Hepatocyte (in vitro differentiated cells): Measurements from ENCODE around the gene TNS3. TPM values are rescaled to one million over a fixed set of nuclear protein-coding genes. Genes with fewer than 3 reads are reported as not detected.
A peak's percentile ranks its signal among the peaks of the same experiment; 100 is the strongest.

Experiments used
- DNase-seq: peaks from one replicate; pipeline ENCODE4 v3.0.0-alpha.2; 2016; ENCODE audit warnings: low spot score
- H2AFZ ChIP-seq: fragments of 200-600 bp; sonication (generic); 2 replicates; pipeline ENCODE4 v1.6.0; 2016; ENCODE audit warnings: antibody characterized with exemption, mild to moderate bottlenecking
- H3K27ac ChIP-seq: fragments of 200-600 bp; sonication (generic); 2 replicates; pipeline ENCODE4 v1.5.1; 2016; ENCODE audit warnings: mild to moderate bottlenecking
- H3K27me3 ChIP-seq: fragments of 200-600 bp; sonication (generic); 2 replicates; pipeline ENCODE4 v1.6.1; 2016
- H3K36me3 ChIP-seq: fragments of 200-600 bp; sonication (generic); replicated peaks from 2 replicates; pipeline ENCODE4 v1.5.1; 2016; ENCODE audit warnings: low read depth; ENCODE audit not compliant: insufficient read depth
- H3K4me1 ChIP-seq: fragments of 200-600 bp; sonication (generic); 2 replicates; pipeline ENCODE4 v1.5.1; 2016; ENCODE audit warnings: mild to moderate bottlenecking, moderate library complexity; ENCODE audit not compliant: insufficient read depth
- H3K4me2 ChIP-seq: fragments of 200-600 bp; sonication (generic); 2 replicates; pipeline ENCODE4 v1.6.0; 2016
- H3K4me3 ChIP-seq: fragments of 200-600 bp; sonication (generic); 2 replicates; pipeline ENCODE4 v1.5.1; 2016; ENCODE audit warnings: mild to moderate bottlenecking
- H3K79me2 ChIP-seq: fragments of 200-600 bp; sonication (generic); 2 replicates; pipeline ENCODE4 v1.6.0; 2017; ENCODE audit warnings: mild to moderate bottlenecking
- H3K9me2 ChIP-seq: fragments of 200-600 bp; sonication (generic); replicated peaks from 2 replicates; pipeline ENCODE4 v1.6.0; 2017; ENCODE audit warnings: mild to moderate bottlenecking; ENCODE audit not compliant: insufficient read depth
- H3K9me3 ChIP-seq: fragments of 200-600 bp; sonication (generic); 2 replicates; pipeline ENCODE4 v1.5.1; 2016; ENCODE audit warnings: low read depth, mild to moderate bottlenecking
- H4K20me1 ChIP-seq: fragments of 200-600 bp; sonication (generic); 2 replicates; pipeline ENCODE4 v1.6.0; 2016; ENCODE audit warnings: mild to moderate bottlenecking; ENCODE audit not compliant: insufficient read depth, poor library complexity, severe bottlenecking
- CTCF ChIP-seq: fragments of 200-600 bp; sonication (generic); IDR thresholded peaks from 2 replicates; pipeline ENCODE4 v1.5.1; 2016; ENCODE audit warnings: antibody characterized with exemption, mild to moderate bottlenecking; ENCODE audit not compliant: poor library complexity
- EZH2 ChIP-seq: fragments of 200-600 bp; sonication (generic); IDR thresholded peaks from 2 replicates; pipeline ENCODE4 v1.6.1; 2016; ENCODE audit warnings: antibody characterized with exemption, mild to moderate bottlenecking, borderline replicate concordance
- EZH2phosphoT487 ChIP-seq: fragments of 200-600 bp; sonication (generic); IDR thresholded peaks from one replicate; pipeline ENCODE4 v1.6.1; 2018; ENCODE audit warnings: antibody characterized with exemption, mild to moderate bottlenecking, low read depth, moderate library complexity; ENCODE audit not compliant: unreplicated experiment, severe bottlenecking
- WGBS: methylation state at CpG from one replicate; pipeline ENCODE4 v1.1.6; 2016; ENCODE audit warnings: low lambda C conversion rate; ENCODE audit errors: missing lambda C conversion rate; 5-methylcytosine and 5-hydroxymethylcytosine counted together
- polyA plus RNA-seq: library from polyadenylated mRNA; unstranded; fragments of >200 nt; fragmentation: Nextera tagmentation; extraction: Ambion mirVana; gene quantifications from 2 replicates; pipeline ENCODE4 v1.2.1, GENCODE V29; 2016
- total RNA-seq: library from RNA; depleted of rRNA; stranded (reverse); fragments of >200 nt; gene quantifications from 2 replicates; pipeline ENCODE4 v1.2.3, GENCODE V29; 2014

The TNS3 gene
- total and polyA plus RNA-seq, 2 experiments from 2014 or later: 30.0 to 73.3 TPM

- Histone ChIP-seq H3K4me1 (peaks cover 47% of the 10 kb centered on the region), H3K4me3 (no peak overlapping the region), H2AFZ (no peak overlapping the region), H3K27ac (peak overlapping the region; percentile 55), H3K9me3 (no peaks in the 10 kb centered on the region), H3K36me3 (no peaks in the 10 kb centered on the region), H4K20me1 (no peaks in the 10 kb centered on the region), H3K4me2 (no peak overlapping the region), H3K79me2 (peaks cover 26% of the 10 kb centered on the region), H3K27me3 (no peaks in the 10 kb centered on the region), H3K9me2 (no peaks in the 10 kb centered on the region)
- 39% methylated on average over 2 of the region's 2 CpGs for WGBS
- DNase-seq: no peak
- TF ChIP-seq CTCF (no peak), EZH2phosphoT487 (no peak), EZH2 (no peak)
These were observed 248.4 kb downstream of the TNS3 start for GRCh38 chr7:47333554-47333887.

- no peaks in the 10 kb centered on the region for H4K20me1 ChIP-seq
- no peak for DNase-seq
- H3K4me3 ChIP-seq: no peak overlapping the region
- peaks cover 51% of the 10 kb centered on the region for H3K4me1 ChIP-seq
- H3K36me3 ChIP-seq: no peaks in the 10 kb centered on the region
- H3K27me3 ChIP-seq: no peaks in the 10 kb centered on the region
- H3K9me2 ChIP-seq: no peaks in the 10 kb centered on the region
- WGBS: 50% methylated on average over 8 of the region's 8 CpGs
- no peak for TF ChIP-seq CTCF
- no peak for TF ChIP-seq EZH2phosphoT487
- TF ChIP-seq EZH2: no peak
- peaks cover 26% of the 10 kb centered on the region for H3K79me2 ChIP-seq
- peak overlapping the region; percentile 18 for H3K4me2 ChIP-seq
- H3K9me3 ChIP-seq: no peaks in the 10 kb centered on the region
- H3K27ac ChIP-seq: peak overlapping the region; percentile 44
- no peak overlapping the region for H2AFZ ChIP-seq
These were observed 249.0 kb downstream of the TNS3 start for GRCh38 chr7:47332681-47333553.

DNA sequence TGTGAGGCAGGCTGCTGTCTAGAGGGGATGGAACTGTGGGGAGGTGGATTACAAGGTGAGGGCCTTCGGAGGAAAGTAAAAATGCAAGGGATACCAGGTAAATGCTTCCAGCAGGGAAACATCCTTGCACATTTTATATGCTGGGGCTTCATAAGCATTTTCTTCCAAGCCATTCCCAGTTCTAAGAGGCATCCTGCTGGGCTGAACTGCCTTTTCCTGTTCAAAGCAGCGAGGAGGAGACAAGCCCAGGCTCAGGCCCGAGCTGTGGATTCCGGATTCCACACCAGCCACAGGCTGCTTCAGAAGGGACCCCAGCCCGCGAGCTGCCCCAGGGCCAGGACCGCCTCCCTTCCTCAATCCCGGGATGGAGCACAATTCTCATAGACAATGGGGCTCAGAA is 249.7 kb downstream of the TNS3 start:
- Histone ChIP-seq H3K9me3 (no peaks in the 10 kb centered on the region), H4K20me1 (no peaks in the 10 kb centered on the region), H3K27ac (peak overlapping the region; percentile 44), H3K4me1 (peaks cover 58% of the 10 kb centered on the region), H3K27me3 (no peaks in the 10 kb centered on the region), H3K79me2 (peaks cover 20% of the 10 kb centered on the region), H3K36me3 (no peaks in the 10 kb centered on the region), H3K9me2 (no peaks in the 10 kb centered on the region), H3K4me3 (no peak overlapping the region), H3K4me2 (no peak overlapping the region), H2AFZ (no peak overlapping the region)
- TF ChIP-seq CTCF: no peak
- TF ChIP-seq EZH2: no peak
- TF ChIP-seq EZH2phosphoT487: no peak
- no peak for DNase-seq
- WGBS: 69% methylated on average over 8 of the region's 8 CpGs
